ENCODE results near the gene DOK6. TPM values are rescaled to one million over a fixed set of nuclear protein-coding genes. Genes with fewer than 3 reads are reported as not detected.

Gene DOK6
- total and polyA plus RNA-seq, 2 experiments from 2014 or later: 0.29 to 0.42 TPM

DNA sequence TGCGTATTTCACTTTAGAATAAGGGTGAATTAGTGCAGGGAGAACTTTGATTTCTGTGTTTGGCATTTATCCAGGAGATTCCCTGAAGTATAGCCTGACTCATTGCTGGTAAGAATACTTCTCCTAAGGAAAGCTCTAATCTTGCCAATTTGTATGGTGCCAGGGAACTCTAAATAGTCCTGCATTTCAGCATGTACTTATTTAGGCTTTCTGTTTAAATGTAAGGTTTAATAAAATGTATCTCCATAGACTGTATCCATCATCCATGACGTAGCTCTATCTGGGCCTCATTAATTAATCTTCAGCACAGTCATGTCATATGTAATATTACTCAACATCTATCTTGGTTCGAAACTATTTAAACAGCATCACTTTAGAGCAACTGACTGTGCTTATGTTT, 127.7 kb downstream of the DOK6 start:
- Histone ChIP-seq H4K20me1 (replicated peaks; ENCODE audit: insufficient read depth) (no peaks in the 10 kb centered on the region), H2AFZ (no peak overlapping the region), H3K4me3 (no peak overlapping the region), H3K27me3 (ENCODE audit: insufficient read depth) (no peaks in the 10 kb centered on the region), H3K27ac (ENCODE audit: low read depth) (no peak overlapping the region), H3F3A (replicated peaks; ENCODE audit: low read depth) (no peaks in the 10 kb centered on the region), H3K4me2 (no peak overlapping the region), H3K4me1 (ENCODE audit: insufficient read depth) (no peaks in the 10 kb centered on the region), H3K36me3 (ENCODE audit: insufficient read depth) (no peaks in the 10 kb centered on the region), H3K9me2 (ENCODE audit: insufficient read depth) (no peaks in the 10 kb centered on the region; the same call in 1 of the 2 replicates), H3K79me2 (replicated peaks; ENCODE audit: insufficient read depth) (no peaks in the 10 kb centered on the region)
- Mint-ChIP-seq H3K4me3 (no peak overlapping the region), H3K36me3 (ENCODE audit: low read depth) (no peaks in the 10 kb centered on the region), H3K27ac (no peak overlapping the region), H3K9me3 (no peaks in the 10 kb centered on the region), H3K4me1 (peaks cover 5% of the 10 kb centered on the region; the same call in 2 of the 3 replicates), H3K27me3 (ENCODE audit: insufficient read depth, low read depth, poor library complexity) (peaks cover 1% of the 10 kb centered on the region)
- DNase-seq (ENCODE audit: low spot score) (no peak), ATAC-seq (no peak)
- TF ChIP-seq STAT1 (IDR thresholded peaks at IDR 0.05; ENCODE audit: unreplicated experiment) (no peak), JUNB (IDR thresholded peaks at IDR 0.05; ENCODE audit: unreplicated experiment) (no peak), EZH2phosphoT487 (IDR thresholded peaks at IDR 0.05; ENCODE audit: unreplicated experiment) (no peak), CREB1 (CRISPR knock-in tag; IDR thresholded peaks at IDR 0.05; ENCODE audit: low read depth) (no peak)
- TF ChIP-seq, protein P1, sequence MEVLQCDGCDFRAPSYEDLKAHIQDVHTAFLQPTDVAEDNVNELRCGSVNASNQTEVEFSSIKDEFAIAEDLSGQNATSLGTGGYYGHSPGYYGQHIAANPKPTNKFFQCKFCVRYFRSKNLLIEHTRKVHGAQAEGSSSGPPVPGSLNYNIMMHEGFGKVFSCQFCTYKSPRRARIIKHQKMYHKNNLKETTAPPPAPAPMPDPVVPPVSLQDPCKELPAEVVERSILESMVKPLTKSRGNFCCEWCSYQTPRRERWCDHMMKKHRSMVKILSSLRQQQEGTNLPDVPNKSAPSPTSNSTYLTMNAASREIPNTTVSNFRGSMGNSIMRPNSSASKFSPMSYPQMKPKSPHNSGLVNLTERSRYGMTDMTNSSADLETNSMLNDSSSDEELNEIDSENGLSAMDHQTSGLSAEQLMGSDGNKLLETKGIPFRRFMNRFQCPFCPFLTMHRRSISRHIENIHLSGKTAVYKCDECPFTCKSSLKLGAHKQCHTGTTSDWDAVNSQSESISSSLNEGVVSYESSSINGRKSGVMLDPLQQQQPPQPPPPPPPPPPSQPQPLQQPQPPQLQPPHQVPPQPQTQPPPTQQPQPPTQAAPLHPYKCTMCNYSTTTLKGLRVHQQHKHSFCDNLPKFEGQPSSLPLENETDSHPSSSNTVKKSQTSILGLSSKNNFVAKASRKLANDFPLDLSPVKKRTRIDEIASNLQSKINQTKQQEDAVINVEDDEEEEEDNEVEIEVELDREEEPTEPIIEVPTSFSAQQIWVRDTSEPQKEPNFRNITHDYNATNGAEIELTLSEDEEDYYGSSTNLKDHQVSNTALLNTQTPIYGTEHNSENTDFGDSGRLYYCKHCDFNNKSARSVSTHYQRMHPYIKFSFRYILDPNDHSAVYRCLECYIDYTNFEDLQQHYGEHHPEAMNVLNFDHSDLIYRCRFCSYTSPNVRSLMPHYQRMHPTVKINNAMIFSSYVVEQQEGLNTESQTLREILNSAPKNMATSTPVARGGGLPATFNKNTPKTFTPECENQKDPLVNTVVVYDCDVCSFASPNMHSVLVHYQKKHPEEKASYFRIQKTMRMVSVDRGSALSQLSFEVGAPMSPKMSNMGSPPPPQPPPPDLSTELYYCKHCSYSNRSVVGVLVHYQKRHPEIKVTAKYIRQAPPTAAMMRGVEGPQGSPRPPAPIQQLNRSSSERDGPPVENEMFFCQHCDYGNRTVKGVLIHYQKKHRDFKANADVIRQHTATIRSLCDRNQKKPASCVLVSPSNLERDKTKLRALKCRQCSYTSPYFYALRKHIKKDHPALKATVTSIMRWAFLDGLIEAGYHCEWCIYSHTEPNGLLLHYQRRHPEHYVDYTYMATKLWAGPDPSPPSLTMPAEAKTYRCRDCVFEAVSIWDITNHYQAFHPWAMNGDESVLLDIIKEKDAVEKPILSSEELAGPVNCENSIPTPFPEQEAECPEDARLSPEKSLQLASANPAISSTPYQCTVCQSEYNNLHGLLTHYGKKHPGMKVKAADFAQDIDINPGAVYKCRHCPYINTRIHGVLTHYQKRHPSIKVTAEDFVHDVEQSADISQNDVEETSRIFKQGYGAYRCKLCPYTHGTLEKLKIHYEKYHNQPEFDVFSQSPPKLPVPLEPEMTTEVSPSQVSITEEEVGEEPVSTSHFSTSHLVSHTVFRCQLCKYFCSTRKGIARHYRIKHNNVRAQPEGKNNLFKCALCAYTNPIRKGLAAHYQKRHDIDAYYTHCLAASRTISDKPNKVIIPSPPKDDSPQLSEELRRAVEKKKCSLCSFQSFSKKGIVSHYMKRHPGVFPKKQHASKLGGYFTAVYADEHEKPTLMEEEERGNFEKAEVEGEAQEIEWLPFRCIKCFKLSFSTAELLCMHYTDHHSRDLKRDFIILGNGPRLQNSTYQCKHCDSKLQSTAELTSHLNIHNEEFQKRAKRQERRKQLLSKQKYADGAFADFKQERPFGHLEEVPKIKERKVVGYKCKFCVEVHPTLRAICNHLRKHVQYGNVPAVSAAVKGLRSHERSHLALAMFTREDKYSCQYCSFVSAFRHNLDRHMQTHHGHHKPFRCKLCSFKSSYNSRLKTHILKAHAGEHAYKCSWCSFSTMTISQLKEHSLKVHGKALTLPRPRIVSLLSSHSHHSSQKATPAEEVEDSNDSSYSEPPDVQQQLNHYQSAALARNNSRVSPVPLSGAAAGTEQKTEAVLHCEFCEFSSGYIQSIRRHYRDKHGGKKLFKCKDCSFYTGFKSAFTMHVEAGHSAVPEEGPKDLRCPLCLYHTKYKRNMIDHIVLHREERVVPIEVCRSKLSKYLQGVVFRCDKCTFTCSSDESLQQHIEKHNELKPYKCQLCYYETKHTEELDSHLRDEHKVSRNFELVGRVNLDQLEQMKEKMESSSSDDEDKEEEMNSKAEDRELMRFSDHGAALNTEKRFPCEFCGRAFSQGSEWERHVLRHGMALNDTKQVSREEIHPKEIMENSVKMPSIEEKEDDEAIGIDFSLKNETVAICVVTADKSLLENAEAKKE (CRISPR knock-in tag; IDR thresholded peaks at IDR 0.05): no peak
- TF ChIP-seq, protein P2, sequence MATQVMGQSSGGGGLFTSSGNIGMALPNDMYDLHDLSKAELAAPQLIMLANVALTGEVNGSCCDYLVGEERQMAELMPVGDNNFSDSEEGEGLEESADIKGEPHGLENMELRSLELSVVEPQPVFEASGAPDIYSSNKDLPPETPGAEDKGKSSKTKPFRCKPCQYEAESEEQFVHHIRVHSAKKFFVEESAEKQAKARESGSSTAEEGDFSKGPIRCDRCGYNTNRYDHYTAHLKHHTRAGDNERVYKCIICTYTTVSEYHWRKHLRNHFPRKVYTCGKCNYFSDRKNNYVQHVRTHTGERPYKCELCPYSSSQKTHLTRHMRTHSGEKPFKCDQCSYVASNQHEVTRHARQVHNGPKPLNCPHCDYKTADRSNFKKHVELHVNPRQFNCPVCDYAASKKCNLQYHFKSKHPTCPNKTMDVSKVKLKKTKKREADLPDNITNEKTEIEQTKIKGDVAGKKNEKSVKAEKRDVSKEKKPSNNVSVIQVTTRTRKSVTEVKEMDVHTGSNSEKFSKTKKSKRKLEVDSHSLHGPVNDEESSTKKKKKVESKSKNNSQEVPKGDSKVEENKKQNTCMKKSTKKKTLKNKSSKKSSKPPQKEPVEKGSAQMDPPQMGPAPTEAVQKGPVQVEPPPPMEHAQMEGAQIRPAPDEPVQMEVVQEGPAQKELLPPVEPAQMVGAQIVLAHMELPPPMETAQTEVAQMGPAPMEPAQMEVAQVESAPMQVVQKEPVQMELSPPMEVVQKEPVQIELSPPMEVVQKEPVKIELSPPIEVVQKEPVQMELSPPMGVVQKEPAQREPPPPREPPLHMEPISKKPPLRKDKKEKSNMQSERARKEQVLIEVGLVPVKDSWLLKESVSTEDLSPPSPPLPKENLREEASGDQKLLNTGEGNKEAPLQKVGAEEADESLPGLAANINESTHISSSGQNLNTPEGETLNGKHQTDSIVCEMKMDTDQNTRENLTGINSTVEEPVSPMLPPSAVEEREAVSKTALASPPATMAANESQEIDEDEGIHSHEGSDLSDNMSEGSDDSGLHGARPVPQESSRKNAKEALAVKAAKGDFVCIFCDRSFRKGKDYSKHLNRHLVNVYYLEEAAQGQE (IDR thresholded peaks at IDR 0.05; ENCODE audit: unreplicated experiment): no peak
